GM10847 (cell line): ENCODE data around the gene ZNF579.

Source experiments
- POLR2A ChIP-seq: IDR thresholded peaks from 2 replicates; pipeline ENCODE4 v1.6.1; 2011; ENCODE audit not compliant: insufficient read length; ENCODE audit errors: extremely low read depth

The ZNF579 gene

DNA sequence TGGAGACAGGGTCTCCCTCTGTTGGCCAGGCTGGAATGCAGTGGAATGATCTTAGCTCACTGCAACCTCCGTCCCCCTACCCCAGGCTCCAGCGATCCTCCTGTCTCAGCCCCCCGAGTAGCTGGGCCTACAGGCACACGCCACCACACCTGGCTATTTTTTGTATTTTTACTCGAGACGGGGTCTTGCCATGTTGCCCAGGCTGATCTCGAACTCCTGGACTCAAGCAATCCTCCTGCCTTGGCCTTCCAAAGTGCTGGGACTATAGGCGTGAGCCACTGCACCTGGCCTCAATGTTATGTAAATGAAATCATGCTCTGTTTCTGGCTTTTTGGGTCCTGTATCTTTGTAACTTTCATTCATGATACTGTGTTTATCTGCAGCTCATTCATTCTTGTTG is 8.1 kb upstream of the ZNF579 start:
- no peak for TF ChIP-seq POLR2A

DNA sequence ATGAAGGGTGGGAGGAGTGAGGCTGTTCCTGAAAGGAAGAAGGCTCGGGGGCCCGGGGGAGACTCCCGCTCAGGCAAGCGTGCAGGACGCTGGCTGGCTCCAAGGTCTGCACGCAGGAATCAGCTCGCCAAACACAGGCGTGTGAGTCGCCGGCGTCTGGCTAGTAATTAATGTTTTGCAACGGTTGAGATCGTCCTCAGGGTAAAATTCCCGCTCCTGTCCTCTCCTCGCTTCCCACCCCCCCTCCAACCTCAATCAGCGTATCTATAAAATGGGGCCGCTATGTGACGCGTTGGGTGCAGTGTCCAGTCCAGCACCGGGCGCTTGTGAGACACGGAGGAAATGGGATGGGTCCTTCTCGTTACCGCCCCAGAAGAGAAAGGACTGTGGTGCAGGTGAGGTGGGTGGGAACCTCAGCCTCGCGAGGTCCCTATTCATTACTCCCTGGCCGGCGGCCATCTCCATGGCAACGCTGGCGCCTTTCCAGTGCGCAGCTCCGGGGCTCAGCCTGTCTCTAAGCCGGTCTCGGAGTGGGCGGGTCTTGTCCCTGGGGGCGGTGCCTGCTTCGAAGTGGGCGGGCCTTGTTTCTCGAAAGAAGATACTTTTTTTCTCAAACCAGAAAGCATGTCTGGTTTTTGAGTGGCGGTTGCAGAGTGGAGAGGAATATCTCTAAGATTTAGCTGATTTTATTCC is 6.5 kb upstream of the ZNF579 start:
- no peak for TF ChIP-seq POLR2A

DNA sequence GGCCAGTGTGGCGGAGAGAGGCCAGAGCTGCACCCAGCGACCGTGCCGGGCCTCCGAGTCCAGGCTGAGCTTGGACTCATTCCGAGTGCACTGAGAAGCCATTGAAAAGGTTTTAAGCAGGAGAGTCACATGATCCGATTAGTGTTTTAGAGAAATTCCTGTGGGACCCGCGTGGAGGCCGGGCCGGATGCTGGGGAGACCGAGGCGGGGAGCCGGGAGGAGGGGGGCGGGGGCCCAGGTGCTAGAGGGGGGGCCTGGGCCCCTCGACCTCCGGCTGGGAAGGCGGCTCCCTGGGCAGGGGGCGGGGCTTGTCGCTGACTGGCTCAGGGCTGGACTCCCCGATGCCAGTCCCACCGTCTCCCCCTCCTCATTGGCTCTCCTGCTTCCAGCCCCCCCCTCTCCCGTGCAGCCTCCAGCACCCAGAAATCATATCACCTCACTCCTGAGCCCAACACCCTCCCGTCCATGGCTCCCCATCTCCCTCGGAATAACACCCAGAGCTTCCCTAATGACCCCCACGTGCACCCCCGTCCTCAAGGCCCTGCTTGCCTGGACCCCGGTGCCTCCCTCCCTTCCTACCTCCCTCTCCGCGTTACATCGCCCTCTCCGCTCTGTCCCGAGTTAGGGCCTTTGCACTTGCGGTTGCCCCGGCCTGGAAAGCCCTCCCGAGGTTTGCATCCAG is 5.2 kb upstream of the ZNF579 start:
- TF ChIP-seq POLR2A, result no peak

DNA sequence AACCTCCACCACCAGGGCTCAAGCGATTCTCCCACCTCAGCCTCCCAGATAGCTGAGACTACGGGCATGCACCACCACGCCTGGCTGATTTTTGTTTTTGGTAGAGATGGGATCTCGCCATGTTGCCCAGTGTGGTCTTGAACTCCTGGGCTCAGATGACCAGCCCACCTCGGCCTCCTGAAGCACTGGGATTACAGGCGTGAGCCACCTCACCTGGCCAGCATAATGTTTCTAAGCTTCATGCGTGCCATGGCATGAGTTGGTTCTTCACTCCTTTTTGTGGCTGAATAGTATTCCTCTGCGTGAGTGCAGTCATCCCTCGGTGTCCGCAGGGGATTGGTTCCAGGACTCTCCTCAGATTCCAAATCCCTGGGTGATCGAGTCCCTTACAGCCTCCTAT is 4.2 kb upstream of the ZNF579 start:
- TF ChIP-seq POLR2A, result no peak

DNA sequence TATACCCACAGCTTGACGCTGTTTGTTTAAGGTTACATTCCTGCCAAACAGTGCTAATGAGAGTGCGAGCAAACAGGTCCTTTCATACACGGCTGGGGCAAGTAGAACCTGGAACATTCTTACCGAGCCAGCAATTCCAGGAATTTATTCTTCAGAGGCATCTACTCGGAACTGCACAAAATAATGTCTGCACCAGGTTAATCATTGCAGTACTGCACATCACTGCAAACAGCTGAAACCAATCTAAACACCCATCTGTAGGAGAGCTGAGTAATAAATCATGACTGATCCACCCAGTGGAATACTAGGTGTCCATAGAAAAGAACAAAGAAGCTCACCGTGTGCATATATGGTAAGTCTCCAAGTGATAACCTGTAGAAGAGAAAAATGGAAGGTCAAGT is 1.2 kb upstream of the ZNF579 start:
- TF ChIP-seq POLR2A, result no peak

DNA sequence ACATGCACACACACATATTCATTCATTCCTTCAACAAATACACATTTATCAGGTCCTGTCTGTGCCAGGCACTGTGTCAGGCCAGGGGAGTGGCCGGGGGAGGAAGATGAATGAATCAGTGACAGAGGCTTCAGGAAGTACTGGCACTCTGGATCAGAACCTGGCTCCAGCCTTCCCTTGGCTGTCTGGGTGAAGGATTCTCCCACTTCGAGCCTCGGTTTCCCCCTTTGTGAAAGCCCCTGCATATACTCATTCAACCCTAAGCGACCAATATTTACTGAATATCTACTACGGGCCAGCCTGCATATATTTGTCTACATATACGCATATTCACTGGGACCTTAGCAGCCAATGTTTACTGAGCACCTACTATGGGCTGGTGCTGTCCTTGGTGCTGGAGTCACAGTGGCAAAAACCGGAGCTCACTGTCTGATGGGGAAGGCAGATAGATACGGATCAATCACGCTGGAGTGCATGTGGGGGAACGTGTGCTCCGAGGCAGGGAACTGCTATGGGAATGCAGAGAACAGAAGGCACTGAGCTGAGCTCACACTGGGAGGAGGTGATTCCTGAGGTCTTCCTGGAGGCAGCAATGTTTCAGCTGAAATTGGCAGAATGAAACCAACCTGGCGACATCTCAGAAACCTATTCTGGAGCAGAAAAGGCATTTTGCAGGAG is 636 bp upstream of the ZNF579 start:
- no peak for TF ChIP-seq POLR2A

DNA sequence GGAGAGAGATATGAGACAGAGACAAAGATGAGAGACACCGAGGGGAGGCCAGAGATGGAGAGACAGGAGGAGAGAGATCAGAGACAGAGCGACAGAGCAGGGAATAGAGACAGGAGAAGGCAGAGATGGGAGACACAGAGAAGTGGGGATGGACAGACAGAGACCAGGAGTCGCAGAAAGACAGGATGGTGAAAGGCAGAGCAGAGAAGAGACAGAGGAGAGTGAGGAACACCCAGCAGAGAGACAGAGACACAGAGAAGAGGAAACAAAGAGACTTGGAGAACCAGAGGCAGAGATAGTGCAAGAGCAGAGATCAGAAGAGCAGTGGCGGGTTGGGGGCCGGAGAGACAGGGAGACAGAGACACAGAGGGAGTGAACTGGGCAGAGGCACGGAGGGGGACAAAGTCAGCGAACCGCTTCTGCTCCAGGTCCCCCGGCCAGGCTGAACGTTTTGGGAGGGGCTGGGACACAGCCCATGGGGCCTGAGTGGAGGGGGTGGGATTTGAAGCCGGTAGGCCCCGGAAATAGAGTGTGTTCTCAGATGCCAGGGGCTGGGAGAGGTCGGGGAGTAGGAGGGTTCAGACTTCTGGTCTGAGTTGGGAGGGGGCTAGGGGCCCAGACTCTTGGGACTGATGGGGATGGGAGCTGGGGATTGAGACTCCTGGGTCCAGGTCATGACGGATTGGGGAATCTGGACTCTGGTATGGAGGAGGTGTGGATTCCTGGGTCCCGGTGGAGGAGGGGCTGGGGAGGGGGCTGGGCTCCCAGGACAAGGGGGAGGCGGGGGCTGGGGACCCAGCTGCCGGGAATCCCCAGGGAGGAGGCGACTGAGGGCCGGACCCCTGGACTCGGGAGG is 654 bp downstream of the ZNF579 start:
- no peak for TF ChIP-seq POLR2A

DNA sequence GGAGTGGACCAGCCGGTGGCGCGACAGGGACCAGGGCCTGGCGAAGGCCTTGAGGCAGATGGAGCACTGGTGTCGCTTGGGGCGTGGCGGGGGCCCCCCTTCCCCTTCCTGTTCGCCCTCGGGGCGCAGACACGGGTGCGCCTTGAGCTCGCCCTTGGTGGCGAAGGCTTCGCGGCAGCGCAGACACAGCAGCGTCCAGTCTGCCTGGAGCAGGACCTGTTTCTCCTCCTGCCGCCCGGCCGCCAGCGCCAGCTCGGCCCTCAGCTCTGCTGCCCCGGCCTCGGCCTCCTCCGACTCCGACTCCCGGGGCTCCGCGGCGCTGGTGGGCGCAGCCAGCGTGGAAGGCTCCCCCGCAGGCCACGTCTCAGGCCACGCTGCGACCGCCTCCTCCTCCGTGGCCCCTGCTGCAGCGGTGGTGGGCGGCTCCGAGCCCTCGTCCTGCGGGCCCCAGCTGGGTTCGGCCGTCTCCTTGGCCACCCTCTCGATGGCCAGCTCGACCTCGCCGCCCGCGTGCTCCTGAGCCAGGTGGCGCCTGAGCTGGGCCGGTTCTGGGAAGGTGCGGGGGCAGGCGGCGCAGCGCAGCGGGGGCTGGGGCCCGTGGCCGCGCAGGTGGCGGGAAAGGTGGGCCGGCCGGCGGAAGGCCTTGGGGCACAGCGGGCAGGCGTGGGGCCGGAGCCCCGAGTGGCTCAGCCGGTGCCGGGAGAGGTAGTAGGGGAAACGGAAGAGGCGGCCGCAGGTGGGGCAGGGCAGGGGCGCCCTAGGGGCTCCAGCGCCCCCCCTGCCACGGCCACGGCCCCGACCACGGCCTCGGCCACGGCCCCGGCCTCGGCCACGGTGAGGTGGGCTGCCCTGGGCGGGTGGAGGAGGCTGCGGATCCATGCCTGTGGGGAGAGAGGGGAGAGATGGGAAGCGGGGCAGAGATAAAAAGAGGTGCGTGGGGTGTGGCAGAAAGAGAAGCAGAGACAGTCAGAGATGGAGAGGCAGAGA is 1.6 kb downstream of the ZNF579 start:
- TF ChIP-seq POLR2A, result no peak

DNA sequence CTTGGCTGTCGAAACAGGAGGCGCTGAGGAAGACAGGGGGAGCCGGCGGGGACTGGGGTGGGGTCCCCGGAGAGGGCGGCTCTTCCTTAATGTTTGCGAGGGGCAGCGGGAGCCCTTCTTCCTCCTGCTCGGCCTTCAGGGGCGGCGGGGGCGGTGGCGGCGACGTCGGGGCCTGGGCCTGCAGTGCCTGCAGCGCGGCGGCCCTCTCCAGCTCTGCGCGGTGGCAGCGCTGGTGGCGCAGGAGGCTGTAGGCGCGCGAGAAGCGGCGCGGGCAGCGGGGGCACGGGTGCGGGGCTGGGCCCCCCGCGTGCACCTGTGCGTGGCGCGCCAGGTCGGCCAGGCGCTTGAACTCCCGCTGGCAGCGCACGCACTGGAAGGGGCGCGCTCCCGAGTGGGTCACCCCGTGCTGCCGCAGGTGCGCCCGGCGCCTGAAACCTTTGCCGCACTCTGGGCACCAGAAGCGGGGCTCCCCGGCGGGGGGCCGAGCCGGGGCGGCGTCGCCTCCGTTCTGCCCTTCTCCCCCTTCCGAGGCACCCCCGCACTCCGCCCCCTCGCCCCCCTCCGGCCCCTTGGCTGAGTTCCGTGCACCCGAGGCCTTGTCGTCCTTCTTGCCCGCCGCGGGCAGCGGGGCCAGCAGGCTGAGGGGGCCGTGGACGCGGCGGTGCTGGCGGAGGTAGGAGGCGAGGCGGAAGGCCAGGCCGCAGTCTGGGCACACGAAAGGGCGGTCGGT is 2.5 kb downstream of the ZNF579 start:
- TF ChIP-seq POLR2A, result no peak

DNA sequence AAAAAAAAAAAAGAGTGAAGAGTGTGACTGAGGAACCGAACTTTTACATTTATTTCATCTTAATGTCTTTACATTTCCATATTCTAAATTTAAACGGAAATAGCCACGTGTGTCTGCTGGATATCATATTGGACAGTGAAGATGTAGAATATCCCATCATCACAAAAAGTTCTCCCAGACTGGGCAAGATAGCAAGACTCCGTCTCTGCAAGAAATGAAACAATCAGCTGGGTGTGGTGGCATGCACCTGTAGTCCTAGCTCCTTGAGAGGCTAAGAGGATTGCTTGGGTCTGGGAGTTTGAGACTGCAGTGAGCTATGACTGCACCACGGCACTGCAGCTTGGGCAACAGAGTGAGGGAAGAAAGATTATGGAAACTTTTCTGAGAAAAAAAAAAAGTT is 3.9 kb downstream of the ZNF579 start:
- TF ChIP-seq POLR2A, result no peak

DNA sequence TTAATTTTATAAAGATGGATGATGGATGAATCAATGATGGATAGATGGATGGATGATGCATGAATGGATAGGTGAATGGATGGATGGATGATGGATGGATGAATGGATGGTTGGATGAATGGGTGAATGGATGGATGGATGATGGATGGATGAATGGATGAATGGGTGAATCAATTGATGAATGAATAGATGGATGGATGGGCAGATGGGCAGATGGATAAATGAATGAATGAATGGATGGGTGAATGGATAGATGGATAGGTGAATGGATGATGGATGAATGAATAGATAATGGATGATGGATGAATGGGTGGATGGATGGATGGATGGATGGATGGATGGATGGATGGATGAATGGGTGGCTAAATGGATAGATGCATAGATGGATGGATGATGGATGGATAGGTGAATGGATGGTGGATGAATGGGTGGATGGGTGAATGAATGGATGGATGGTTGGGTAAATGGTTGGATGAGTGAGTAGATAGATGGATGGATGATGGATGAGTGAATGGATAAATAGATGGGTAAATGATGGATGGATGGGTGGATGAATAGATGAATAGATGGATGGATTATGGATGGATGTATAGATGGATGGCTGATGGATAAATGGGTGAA is 12.8 kb downstream of the ZNF579 start:
- TF ChIP-seq POLR2A, result no peak

DNA sequence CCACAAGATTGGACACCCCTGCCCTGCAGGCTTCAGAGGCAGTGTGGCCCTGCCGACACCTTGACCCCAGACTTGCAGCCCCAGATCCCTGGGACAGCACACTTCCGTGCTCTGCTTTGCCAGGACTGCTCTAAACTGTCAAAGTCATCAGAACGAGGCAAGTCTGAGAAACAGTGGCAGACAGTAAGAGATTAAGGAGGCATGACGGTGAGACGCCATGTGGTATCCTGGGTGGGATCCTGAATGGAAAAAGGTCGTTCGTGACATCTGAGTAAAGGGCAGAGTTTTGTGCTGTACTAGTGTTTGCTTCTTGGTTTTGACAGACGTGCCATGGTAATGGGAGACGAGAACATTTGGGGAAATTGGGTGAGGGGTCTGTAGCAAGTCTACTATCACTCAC is 13.8 kb downstream of the ZNF579 start:
- TF ChIP-seq POLR2A, result no peak

DNA sequence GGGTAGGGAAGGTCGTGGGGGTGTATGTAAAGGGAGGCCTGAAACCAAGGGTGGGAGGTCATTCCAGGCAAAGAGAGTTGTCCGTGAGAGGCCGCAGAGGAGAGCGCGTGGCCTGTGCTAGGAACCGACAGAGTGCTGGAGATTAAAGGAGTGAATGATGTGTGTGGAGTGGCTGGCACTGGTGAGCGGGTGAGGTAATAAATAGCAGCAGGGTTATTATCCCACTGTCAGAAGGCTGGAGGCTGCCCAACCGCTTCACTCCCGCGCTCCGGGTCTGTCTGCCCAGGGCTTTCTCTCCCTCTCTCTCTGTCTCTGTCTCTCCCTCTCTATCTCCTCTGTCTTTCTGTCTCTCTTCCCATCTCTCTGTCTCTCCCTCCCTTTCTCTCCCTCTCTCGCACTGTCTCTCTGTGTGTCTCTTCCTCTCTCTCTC is 17.4 kb downstream of the ZNF579 start:
- no peak for TF ChIP-seq POLR2A

DNA sequence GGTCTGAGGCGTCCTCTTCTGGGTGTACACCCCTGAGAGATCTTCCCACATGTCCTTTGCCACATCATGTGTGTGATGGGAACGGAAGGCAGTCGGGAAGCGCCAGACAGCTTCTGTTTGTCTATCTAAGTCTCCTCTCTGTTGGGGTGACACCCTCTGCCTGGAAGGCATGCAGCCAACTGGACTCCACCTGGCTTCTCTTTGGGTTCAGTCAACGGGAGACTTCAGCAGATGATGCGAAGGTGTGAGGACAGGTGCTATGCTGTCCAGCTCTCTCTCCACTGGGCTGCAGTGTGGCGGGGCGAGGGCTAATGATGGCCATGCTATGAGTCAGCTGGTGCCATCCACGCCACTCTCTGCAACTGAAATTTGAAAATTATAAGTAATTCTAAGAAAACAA is 21.0 kb downstream of the ZNF579 start:
- no peak for TF ChIP-seq POLR2A

DNA sequence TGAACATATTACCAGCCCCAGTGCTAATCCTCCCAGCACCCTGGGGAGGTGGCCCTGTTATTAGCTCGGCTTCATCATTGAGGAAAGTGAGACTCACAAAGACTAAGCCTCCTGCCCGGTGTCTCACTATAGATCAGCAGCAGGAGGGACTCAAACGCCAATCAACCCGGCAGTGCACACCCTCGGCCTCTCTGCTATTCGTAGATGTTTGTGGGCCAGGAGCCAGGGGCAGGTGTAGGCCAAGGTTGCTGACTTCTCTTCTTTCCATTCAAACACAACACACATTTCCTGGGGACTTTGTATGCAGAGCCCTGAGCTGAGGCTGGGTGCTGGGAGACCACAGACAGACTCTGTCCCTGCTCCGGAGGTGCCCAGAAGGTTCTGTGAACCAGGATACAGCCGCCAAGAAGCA is 25.9 kb downstream of the ZNF579 start:
- TF ChIP-seq POLR2A, result no peak
